HAP-1 (cell line): ENCODE measurements around the gene KRTAP19-8.

ENCODE experiments used
- DNase-seq, 2 experiments: peaks; one replicate each; pipeline ENCODE4 v3.0.0-alpha.2; 2016 to 2020; ENCODE audit warnings: low spot score in 2 of 2
- H3K27me3 ChIP-seq: fragments of 250-450 bp; sonication (Bioruptor Pico); 2 replicates; pipeline ENCODE4 v1.5.1; 2020; ENCODE audit warnings: low read depth, mild to moderate bottlenecking, moderate library complexity
- H3K36me3 ChIP-seq: fragments of 250-450 bp; sonication (Bioruptor Pico); replicated peaks from 2 replicates; pipeline ENCODE4 v1.5.1; 2020; ENCODE audit warnings: mild to moderate bottlenecking
- H3K4me1 ChIP-seq: fragments of 250-450 bp; sonication (Bioruptor Pico); 2 replicates; pipeline ENCODE4 v1.5.1; 2020; ENCODE audit warnings: mild to moderate bottlenecking
- H3K4me3 ChIP-seq: fragments of 250-450 bp; sonication (Bioruptor Pico); 2 replicates; pipeline ENCODE4 v1.5.1; 2020; ENCODE audit warnings: mild to moderate bottlenecking, moderate library complexity
- H3K9me3 ChIP-seq: fragments of 250-450 bp; sonication (Bioruptor Pico); 2 replicates; pipeline ENCODE4 v1.5.1; 2020; ENCODE audit warnings: mild to moderate bottlenecking, moderate library complexity
- in situ Hi-C: fragments of 300-500 bp; cut with MboI; formaldehyde crosslinking; loops from 3 replicates; pipeline ENCODE4 v1.14.3; 2020; ENCODE audit warnings: low sequenced_read_pairs, inconsistent platforms, mixed read lengths

KRTAP19-8 gene

GRCh38 chr21:30996728-30997127, 41.5 kb downstream of the KRTAP19-8 start:
- no peak for DNase-seq
- Histone ChIP-seq H3K27me3 (no peaks in the 10 kb centered on the region), H3K36me3 (no peaks in the 10 kb centered on the region), H3K4me1 (no peaks in the 10 kb centered on the region), H3K9me3 (0 out of 2 replicates have a peak, but pooled peaks cover 5% of the 10 kb centered on the region), H3K4me3 (no peak overlapping the region)
- in situ Hi-C loops, result no loop called here

GRCh38 chr21:30994932-30995331, 43.3 kb downstream of the KRTAP19-8 start:
- no peak for DNase-seq
- H3K4me3 ChIP-seq, result no peak overlapping the region
- in situ Hi-C loops, result no loop called here
- no peaks in the 10 kb centered on the region for H3K36me3 ChIP-seq
- H3K4me1 ChIP-seq, result no peaks in the 10 kb centered on the region
- no peaks in the 10 kb centered on the region for H3K27me3 ChIP-seq
- 0 out of 2 replicates have a peak, but pooled peaks cover 5% of the 10 kb centered on the region for H3K9me3 ChIP-seq

- Histone ChIP-seq H3K4me1 (no peaks in the 10 kb centered on the region), H3K4me3 (no peak overlapping the region), H3K36me3 (no peaks in the 10 kb centered on the region), H3K9me3 (0 out of 2 replicates have a peak, but pooled peaks cover 5% of the 10 kb centered on the region), H3K27me3 (no peaks in the 10 kb centered on the region)
- DNase-seq, result no peak
- in situ Hi-C loops, result no loop called here
Measured at GRCh38 chr21:30990514-30991262, 47.6 kb downstream of the KRTAP19-8 start.

GRCh38 chr21:30988706-30989105, 49.6 kb downstream of the KRTAP19-8 start:
- no peak for DNase-seq
- in situ Hi-C loops, result no loop called here
- Histone ChIP-seq H3K4me1 (no peaks in the 10 kb centered on the region), H3K4me3 (no peak overlapping the region), H3K9me3 (peaks cover 1% of the 10 kb centered on the region; the same call in 1 of the 2 replicates), H3K36me3 (no peaks in the 10 kb centered on the region), H3K27me3 (no peaks in the 10 kb centered on the region)
